Sigmoid colon (tissue), 7 donors: ENCODE data around the gene ACADS. TPM values are rescaled to one million over a fixed set of nuclear protein-coding genes. Genes with fewer than 3 reads are reported as not detected.

Experiments
- DNase-seq: peaks from one replicate; pipeline ENCODE4 v3.0.0-alpha.2; 2019
- H3K27ac ChIP-seq, 4 donors: fragments of 200-600 bp; sonication (generic); one replicate each; pipeline ENCODE4 v1.5.1; 2016 to 2019; ENCODE audit warnings: mild to moderate bottlenecking in 1 of 4
- H3K27me3 ChIP-seq, 3 donors: fragments of 200-600 bp; sonication (generic); one replicate each; pipeline ENCODE4 v1.5.1; 2019; ENCODE audit warnings: mild to moderate bottlenecking in 1 of 3
- H3K36me3 ChIP-seq, 4 donors: fragments of 200-600 bp; sonication (generic); one replicate each; pipeline ENCODE4 v1.5.1; 2016 to 2019
- H3K4me1 ChIP-seq, 4 donors: fragments of 200-600 bp; sonication (generic); one replicate each; pipeline ENCODE4 v1.5.1; 2017 to 2019
- H3K4me3 ChIP-seq, 4 donors: fragments of 200-600 bp; sonication (generic); one replicate each; pipeline ENCODE4 v1.5.1; 2017 to 2019; ENCODE audit warnings: mild to moderate bottlenecking in 2 of 4, moderate library complexity in 1 of 4
- H3K9me3 ChIP-seq, 4 donors: fragments of 200-600 bp in 3 of 4; sonication (generic) in 3 of 4; one replicate each; pipeline versions ENCODE4 v1.5.1 to v1.6.1; 2013 to 2019
- CTCF ChIP-seq, 4 experiments: fragments of 450-650 bp in 3 of 4; fragments of 200-600 bp in 1 of 4; IDR thresholded peaks; one replicate each; pipeline ENCODE4 v1.5.1; 2016 to 2019; ENCODE audit warnings: antibody characterized with exemption in 4 of 4, mild to moderate bottlenecking in 3 of 4, moderate library complexity in 2 of 4
- EP300 ChIP-seq, 4 donors: sonication (generic); formaldehyde crosslinking; IDR thresholded peaks; one replicate each; pipeline ENCODE4 v1.6.1; 2017; ENCODE audit warnings: antibody characterized with exemption in 4 of 4
- POLR2A ChIP-seq, 2 donors: fragments of 450-650 bp; IDR thresholded peaks; one replicate each; pipeline ENCODE4 v1.6.1; 2016; ENCODE audit warnings: antibody characterized with exemption in 2 of 2, mild to moderate bottlenecking in 2 of 2, moderate library complexity in 2 of 2
- POLR2AphosphoS5 ChIP-seq, 4 donors: sonication (generic); formaldehyde crosslinking; IDR thresholded peaks; one replicate each; pipeline ENCODE4 v1.6.1; 2017; ENCODE audit warnings: antibody characterized with exemption in 4 of 4
- WGBS, 2 donors: extraction: QIAGEN DNeasy Blood & Tissue Kit; methylation state at CpG; one replicate each; pipeline ENCODE4 v1.1.7; 2013; 5-methylcytosine and 5-hydroxymethylcytosine counted together
- intact Hi-C: fragments of 100-400 bp; cut with DNase I; formaldehyde crosslinking; loops from one replicate; pipeline ENCODE4 v1.15.1; 2023
- polyA plus RNA-seq, 3 donors: library from polyadenylated mRNA; stranded (reverse); fragments of 200-250 nt; gene quantifications; one replicate each; pipeline ENCODE4 v1.2.3, GENCODE V29; 2013
- total RNA-seq, 4 donors: library from RNA; depleted of rRNA; stranded (reverse); fragments of >200 nt; gene quantifications; one replicate each; pipeline ENCODE4 v1.1.0, GENCODE V29; 2016
- donor health status: healthy with polysubstance abuse.
- donor health status: Bipolar disorder and iron deficiency.
- donor health status: healthy.

Gene ACADS
- total and polyA plus RNA-seq, 7 donors: 36.8 to 325 (median 40.3) TPM

GRCh38 chr12:120775862-120776552, 50.4 kb downstream of the ACADS start:
- no peak for TF ChIP-seq POLR2A (IDR thresholded peaks at IDR 0.05)
- no peak for TF ChIP-seq CTCF (IDR thresholded peaks at IDR 0.05)
- no peak for TF ChIP-seq POLR2AphosphoS5 (IDR thresholded peaks at IDR 0.05)
- TF ChIP-seq EP300 (IDR thresholded peaks at IDR 0.05): no peak
- Histone ChIP-seq H3K27me3 (no peaks in the 10 kb centered on the region), H3K27ac (no peak overlapping the region), H3K4me3 (no peak overlapping the region), H3K9me3 (no peaks in the 10 kb centered on the region), H3K4me1 (no peaks in the 10 kb centered on the region), H3K36me3 (peaks cover 0 to 27% (median 0%) of the 10 kb centered on the region in 4 donors)
- WGBS, 2 donors: 91 to 92% methylated on average over 7 of the region's 7 CpGs
- intact Hi-C loops: no loop called here
- DNase-seq: no peak

GRCh38 chr12:120783197-120783596, 57.6 kb downstream of the ACADS start:
- TF ChIP-seq POLR2A (IDR thresholded peaks at IDR 0.05): no peak
- Histone ChIP-seq H3K4me3 (no peak overlapping the region), H3K27me3 (no peaks in the 10 kb centered on the region), H3K4me1 (no peaks in the 10 kb centered on the region), H3K36me3 (peaks cover 3 to 47% (median 16%) of the 10 kb centered on the region in 4 donors), H3K27ac (peak overlapping the region in 1 of 4 donors; percentile 44), H3K9me3 (no peaks in the 10 kb centered on the region)
- intact Hi-C loops: no loop called here
- WGBS, 2 donors: 67 to 81% methylated on average over 6 of the region's 6 CpGs
- DNase-seq: no peak

DNA sequence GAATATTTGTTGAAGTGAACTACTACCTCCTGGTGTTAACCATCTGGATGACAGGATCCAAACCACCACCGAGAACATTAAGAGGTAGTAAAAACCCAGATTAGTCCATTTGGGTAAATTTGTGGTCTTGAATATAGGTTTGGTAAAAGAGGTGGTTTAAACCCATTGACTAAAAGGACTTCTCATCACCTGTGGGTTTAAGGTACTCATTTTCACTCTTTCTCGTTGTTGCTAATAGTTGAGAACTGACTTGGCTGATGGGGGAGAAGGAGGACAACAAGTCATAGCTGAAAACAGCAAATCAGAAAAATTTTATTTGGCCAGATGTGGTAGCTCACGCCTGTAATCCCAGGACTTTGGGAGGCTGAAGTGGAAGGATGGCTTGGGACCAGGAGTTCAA, 59.2 kb downstream of the ACADS start:
- no peak for DNase-seq
- H3K4me3 ChIP-seq: no peak overlapping the region
- H3K9me3 ChIP-seq: no peaks in the 10 kb centered on the region
- H3K27me3 ChIP-seq: no peaks in the 10 kb centered on the region
- 90 to 91% methylated on average over 3 of the region's 3 CpGs for WGBS, 2 donors
- no peak overlapping the region for H3K27ac ChIP-seq
- TF ChIP-seq EP300 (IDR thresholded peaks at IDR 0.05): no peak
- TF ChIP-seq CTCF (IDR thresholded peaks at IDR 0.05): no peak
- TF ChIP-seq POLR2AphosphoS5 (IDR thresholded peaks at IDR 0.05): no peak
- TF ChIP-seq POLR2A (IDR thresholded peaks at IDR 0.05): no peak
- peaks cover 3 to 41% (median 16%) of the 10 kb centered on the region in 4 donors for H3K36me3 ChIP-seq
- intact Hi-C loops: no loop called here
- H3K4me1 ChIP-seq: no peaks in the 10 kb centered on the region

- TF ChIP-seq POLR2AphosphoS5 (IDR thresholded peaks at IDR 0.05) (no peak), CTCF (IDR thresholded peaks at IDR 0.05) (no peak), POLR2A (IDR thresholded peaks at IDR 0.05) (no peak), EP300 (IDR thresholded peaks at IDR 0.05) (no peak)
- Histone ChIP-seq H3K27ac (no peak overlapping the region), H3K9me3 (no peaks in the 10 kb centered on the region), H3K27me3 (no peaks in the 10 kb centered on the region), H3K36me3 (peaks cover 0 to 16% (median 7%) of the 10 kb centered on the region in 4 donors), H3K4me1 (no peaks in the 10 kb centered on the region), H3K4me3 (no peak overlapping the region)
- 93 to 95% methylated on average over 3 of the region's 3 CpGs for WGBS, 2 donors
- intact Hi-C loops: no loop called here
- DNase-seq: no peak
Observed at GRCh38 chr12:120787889-120788288, 62.3 kb downstream of the ACADS start.

Other genes starting within 250 kb of the ACADS start
- gene DYNLL1, start 229.7 kb upstream of the ACADS start, total RNA-seq: 100 to 1,000 TPM; 204 to 254 (median 235) TPM
- gene DYNLL1, start 229.7 kb upstream of the ACADS start, polyA plus RNA-seq: 100 to 1,000 TPM; 285 to 942 (median 912) TPM
- gene COQ5, start 196.7 kb upstream of the ACADS start, total RNA-seq: 10 to 100 TPM; 17.4 to 29.4 (median 26.4) TPM
- 10 to 100 TPM; 29.2 to 62.9 (median 38.4) TPM for gene COQ5, start 196.7 kb upstream of the ACADS start, polyA plus RNA-seq
- 100 to 1,000 TPM; 106 to 165 (median 110) TPM for gene RNF10, start 191.5 kb upstream of the ACADS start, total RNA-seq
- 100 to 1,000 TPM; 115 to 177 (median 141) TPM for gene RNF10, start 191.5 kb upstream of the ACADS start, polyA plus RNA-seq
- 10 to 100 TPM; 21.0 to 33.4 (median 25.2) TPM for gene POP5, start 144.4 kb upstream of the ACADS start, total RNA-seq
- 10 to 100 TPM; 27.6 to 58.0 (median 28.4) TPM for gene POP5, start 144.4 kb upstream of the ACADS start, polyA plus RNA-seq
- gene CABP1, start 85.2 kb upstream of the ACADS start, total RNA-seq: 1 to 10 TPM in 3 of 4 donors, under 1 TPM in 1; 0.71 to 1.8 (median 1.7) TPM
- 1 to 10 TPM in 1 of 3 donors, under 1 TPM in 2; 0.60 to 1.6 (median 0.92) TPM for gene CABP1, start 85.2 kb upstream of the ACADS start, polyA plus RNA-seq
- 10 to 100 TPM; 30.3 to 40.3 (median 33.6) TPM for gene MLEC, start 38.7 kb upstream of the ACADS start, total RNA-seq
- gene MLEC, start 38.7 kb upstream of the ACADS start, polyA plus RNA-seq: 100 to 1,000 TPM in 1 of 3 donors, 10 to 100 TPM in 2; 22.2 to 164 (median 31.0) TPM
- gene UNC119B, start 15.4 kb upstream of the ACADS start, total RNA-seq: 10 to 100 TPM; 11.1 to 18.3 (median 18.1) TPM
- 10 to 100 TPM in 1 of 3 donors, 1 to 10 TPM in 2; 8.4 to 19.3 (median 9.9) TPM for gene UNC119B, start 15.4 kb upstream of the ACADS start, polyA plus RNA-seq
- 10 to 100 TPM; 17.1 to 28.0 (median 19.3) TPM for gene SPPL3, start 178.5 kb downstream of the ACADS start, total RNA-seq
- 10 to 100 TPM in 2 of 3 donors, 1 to 10 TPM in 1; 8.6 to 24.7 (median 12.6) TPM for gene SPPL3, start 178.5 kb downstream of the ACADS start, polyA plus RNA-seq